Measurements from ENCODE around the gene CRLF1. TPM values are rescaled to one million over a fixed set of nuclear protein-coding genes. Genes with fewer than 3 reads are reported as not detected.

CRLF1 gene
- total and polyA plus RNA-seq, 2 of the 8 experiments (the other 6 are each of a cell fraction or from before 2014, with no cell fraction given): 7.2 to 10.3 TPM

GRCh38 chr19:18590273-18591272 lies 16.0 kb downstream of the CRLF1 start (continued):
- TF ChIP-seq SUZ12 (IDR thresholded peaks at IDR 0.05; ENCODE audit: low read length) (no peak), ATF3 (IDR thresholded peaks at IDR 0.05; ENCODE audit: insufficient read depth, low read depth, low read length) (no peak), POLR2A (IDR thresholded peaks at IDR 0.05; ENCODE audit: control extremely low read depth in 1 of 2, low read depth in 2 of 2, low read length in 2 of 2) (peak; percentile 71 to 72)

Measured in H1 (cell line).